Non-pigmented ciliary epithelial cell (primary cell): ENCODE results near the gene FAM204A.

Experiments
- DNase-seq: peaks from one replicate; pipeline ENCODE4 v3.0.0-alpha.2; 2010; ENCODE audit warnings: low read depth

Gene FAM204A

GRCh38 chr10:118330295-118331076, 11.6 kb downstream of the FAM204A start:
- DNase-seq, result no peak

- no peak for DNase-seq
These were observed 18.0 kb downstream of the FAM204A start for GRCh38 chr10:118324140-118324539.

- no peak for DNase-seq
These were observed 20.2 kb downstream of the FAM204A start for GRCh38 chr10:118321724-118322575.

- DNase-seq, result no peak
These were observed 26.5 kb downstream of the FAM204A start for GRCh38 chr10:118315629-118316028.

- no peak for DNase-seq
These were observed 27.2 kb downstream of the FAM204A start for GRCh38 chr10:118314882-118315281.

GRCh38 chr10:118311505-118311904, 30.6 kb downstream of the FAM204A start:
- DNase-seq, result no peak

GRCh38 chr10:118310822-118311221, 31.3 kb downstream of the FAM204A start:
- no peak for DNase-seq

GRCh38 chr10:118309911-118310310, 32.2 kb downstream of the FAM204A start:
- no peak for DNase-seq

GRCh38 chr10:118308664-118309063, 33.5 kb downstream of the FAM204A start:
- no peak for DNase-seq

GRCh38 chr10:118307859-118308258, 34.3 kb downstream of the FAM204A start:
- no peak for DNase-seq

- DNase-seq, result no peak
These were observed 34.9 kb downstream of the FAM204A start for GRCh38 chr10:118307220-118307619.

- DNase-seq, result no peak
These were observed 36.4 kb downstream of the FAM204A start for GRCh38 chr10:118305730-118306129.

- DNase-seq, result no peak
These were observed 37.6 kb downstream of the FAM204A start for GRCh38 chr10:118304521-118304920.

GRCh38 chr10:118301211-118301610, 40.9 kb downstream of the FAM204A start:
- no peak for DNase-seq

GRCh38 chr10:118300320-118300719, 41.8 kb downstream of the FAM204A start:
- no peak for DNase-seq

- DNase-seq, result no peak
These were observed 43.3 kb downstream of the FAM204A start for GRCh38 chr10:118298787-118299186.

GRCh38 chr10:118291122-118291521, 51.0 kb downstream of the FAM204A start:
- DNase-seq, result no peak

GRCh38 chr10:118290471-118290995, 51.6 kb downstream of the FAM204A start:
- DNase-seq, result no peak

- no peak for DNase-seq
These were observed 54.9 kb downstream of the FAM204A start for GRCh38 chr10:118287076-118287806.

GRCh38 chr10:118286051-118286838, 55.9 kb downstream of the FAM204A start:
- DNase-seq, result no peak

- DNase-seq, result no peak
These were observed 59.5 kb downstream of the FAM204A start for GRCh38 chr10:118282670-118283069.
